Thyroid gland (tissue), 4 donors: Measurements from ENCODE around the gene DKK2. TPM values are rescaled to one million over a fixed set of nuclear protein-coding genes. Genes with fewer than 3 reads are reported as not detected.

Experiments used
- DNase-seq, 2 donors: peaks; one replicate each; pipeline ENCODE4 v3.0.0-alpha.2; 2019
- H3K27ac ChIP-seq, 3 donors: fragments of 200-600 bp; sonication (generic); 1 replicate in 2 of 3; 2 replicates in 1 of 3; pipeline ENCODE4 v1.5.1; 2016 to 2019; ENCODE audit warnings: mild to moderate bottlenecking in 1 of 3, moderate library complexity in 1 of 3
- H3K27me3 ChIP-seq: fragments of 200-600 bp; sonication (generic); one replicate; pipeline ENCODE4 v1.5.1; 2019
- H3K36me3 ChIP-seq, 2 donors: fragments of 200-600 bp; sonication (generic); one replicate each; pipeline ENCODE4 v1.5.1; 2016 to 2019
- H3K4me1 ChIP-seq, 2 donors: fragments of 200-600 bp; sonication (generic); one replicate each; pipeline ENCODE4 v1.5.1; 2017 to 2019
- H3K4me3 ChIP-seq, 3 donors: fragments of 200-600 bp; sonication (generic); replicated peaks in 1 of 3; 1 replicate in 2 of 3; 2 replicates in 1 of 3; pipeline ENCODE4 v1.5.1; 2016; ENCODE audit warnings: mild to moderate bottlenecking in 1 of 3
- H3K9me3 ChIP-seq: fragments of 200-600 bp; sonication (generic); one replicate; pipeline ENCODE4 v1.5.1; 2017
- CTCF ChIP-seq, 6 experiments: fragments of 200-600 bp in 3 of 6; fragments of 450-650 bp in 3 of 6; sonication (generic) in 3 of 6; IDR thresholded peaks; one replicate each; pipeline ENCODE4 v1.5.1; 2016 to 2019; ENCODE audit warnings: antibody characterized with exemption in 6 of 6, mild to moderate bottlenecking in 2 of 6, inconsistent platforms in 1 of 6, moderate library complexity in 1 of 6
- POLR2A ChIP-seq, 2 donors: fragments of 450-650 bp; IDR thresholded peaks; one replicate each; pipeline ENCODE4 v1.6.1; 2017; ENCODE audit warnings: antibody characterized with exemption in 2 of 2, mild to moderate bottlenecking in 2 of 2, moderate library complexity in 1 of 2
- WGBS, 2 donors: methylation state at CpG; one replicate each; pipeline ENCODE4 v1.1.5; 2017; 5-methylcytosine and 5-hydroxymethylcytosine counted together
- intact Hi-C: fragments of 100-400 bp; cut with DNase I; formaldehyde crosslinking; loops from one replicate; pipeline ENCODE4 v1.15.1; 2023
- total RNA-seq, 4 donors: library from RNA; depleted of rRNA; stranded (reverse); fragments of >200 nt; gene quantifications; one replicate each; pipeline ENCODE4 v1.2.3, GENCODE V29; 2016

Gene DKK2
- total RNA-seq, 4 donors from 2014 or later: 0.34 to 1.5 (median 0.77) TPM

- Histone ChIP-seq H3K4me1 (no peaks in the 10 kb centered on the region), H3K27ac (no peak overlapping the region), H3K27me3 (no peaks in the 10 kb centered on the region), H3K36me3 (no peaks in the 10 kb centered on the region), H3K9me3 (no peaks in the 10 kb centered on the region), H3K4me3 (no peak overlapping the region)
- TF ChIP-seq POLR2A (IDR thresholded peaks at IDR 0.05) (no peak), CTCF (IDR thresholded peaks at IDR 0.05) (no peak)
- DNase-seq: no peak
- intact Hi-C loops: no loop called here
- 72 to 73% methylated on average over 7 of the region's 7 CpGs for WGBS, 2 donors
These were observed 18.4 kb downstream of the DKK2 start for GRCh38 chr4:107017443-107018343.

- TF ChIP-seq POLR2A (IDR thresholded peaks at IDR 0.05) (no peak), CTCF (IDR thresholded peaks at IDR 0.05) (no peak)
- 78 to 89% methylated on average over 3 of the region's 3 CpGs for WGBS, 2 donors
- H3K27ac ChIP-seq: no peak overlapping the region
These were observed 24.8 kb downstream of the DKK2 start for GRCh38 chr4:107011312-107011711.

GRCh38 chr4:107009196-107009968, 26.7 kb downstream of the DKK2 start:
- intact Hi-C loops: loop anchor here (5.0 kb wide), 1 partner anchor 122 kb away; no protein-coding TSS in a partner anchor
- Histone ChIP-seq H3K4me1 (no peaks in the 10 kb centered on the region), H3K27ac (no peak overlapping the region), H3K9me3 (no peaks in the 10 kb centered on the region), H3K4me3 (no peak overlapping the region), H3K36me3 (no peaks in the 10 kb centered on the region), H3K27me3 (no peaks in the 10 kb centered on the region)
- TF ChIP-seq CTCF (IDR thresholded peaks at IDR 0.05) (no peak), POLR2A (IDR thresholded peaks at IDR 0.05) (no peak)
- DNase-seq: no peak
- WGBS, 2 donors: 69 to 72% methylated on average over 3 of the region's 3 CpGs

More at GRCh38 chr4:107011312-107011711, 24.8 kb downstream of the DKK2 start:
- Histone ChIP-seq H3K36me3 (no peaks in the 10 kb centered on the region), H3K27me3 (no peaks in the 10 kb centered on the region), H3K4me1 (no peaks in the 10 kb centered on the region), H3K4me3 (no peak overlapping the region), H3K9me3 (no peaks in the 10 kb centered on the region)
- intact Hi-C loops: no loop called here
- DNase-seq: no peak

- H3K4me3 ChIP-seq: no peak overlapping the region
- no peaks in the 10 kb centered on the region for H3K9me3 ChIP-seq
- no peaks in the 10 kb centered on the region for H3K4me1 ChIP-seq
- no peaks in the 10 kb centered on the region for H3K36me3 ChIP-seq
- intact Hi-C loops: loop anchor here (5.0 kb wide), 1 partner anchor 121 kb away; no protein-coding TSS in a partner anchor
- no peaks in the 10 kb centered on the region for H3K27me3 ChIP-seq
- WGBS, 2 donors: 75 to 89% methylated on average over 2 of the region's 2 CpGs
- H3K27ac ChIP-seq: no peak overlapping the region
- DNase-seq: no peak
- TF ChIP-seq CTCF (IDR thresholded peaks at IDR 0.05): no peak
- TF ChIP-seq POLR2A (IDR thresholded peaks at IDR 0.05): no peak
These were observed 28.0 kb downstream of the DKK2 start for GRCh38 chr4:107008115-107008514.
